HG02571 (cell line): ENCODE measurements around the gene PSME3IP1.
"Not testable (repeated sequence)": the region's sequence is repeated elsewhere in the genome, so short reads cannot be mapped to it uniquely, and the experiment has no call there.

Experiments used
- ATAC-seq: cut with Tn5 transposase; IDR thresholded peaks from one replicate; pipeline ENCODE4 v1.9.1; 2021; ENCODE audit warnings: mild to moderate bottlenecking, moderate library complexity; ENCODE audit not compliant: unreplicated experiment

The PSME3IP1 gene

DNA sequence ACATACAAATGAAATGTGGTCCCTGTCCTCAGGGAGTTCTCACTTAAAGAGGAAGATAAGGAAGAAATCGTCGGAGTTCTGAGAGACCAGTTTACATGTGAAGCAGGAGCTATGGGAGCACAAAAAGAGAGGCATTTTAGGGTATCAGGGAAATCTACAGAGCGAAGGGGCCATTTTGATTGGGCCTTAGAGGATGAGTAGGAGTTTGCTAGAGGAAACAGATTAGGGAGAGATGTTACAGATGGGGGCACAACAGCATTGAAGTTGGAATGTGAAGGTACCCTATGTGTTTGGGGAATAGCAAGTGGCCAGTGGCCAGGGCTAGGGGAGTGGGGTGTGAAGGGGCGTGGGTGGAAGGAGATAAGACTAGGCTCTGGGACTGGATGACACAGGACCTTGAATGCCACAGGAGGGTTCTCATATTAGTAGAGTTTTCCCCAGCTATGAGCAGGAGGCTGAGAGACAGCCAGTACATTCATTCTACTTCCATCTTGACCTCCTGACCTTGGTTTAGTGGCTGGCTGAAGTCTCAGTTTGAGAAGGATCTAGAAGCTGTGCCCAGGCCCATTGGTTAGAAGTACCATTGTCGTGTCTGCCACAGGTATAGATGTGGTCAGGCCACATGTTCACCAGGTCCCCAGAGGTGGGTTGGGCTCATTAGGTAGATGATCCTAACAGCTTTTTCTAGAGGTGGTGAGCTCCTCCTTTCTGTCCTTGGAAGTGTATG, 58.6 kb downstream of the PSME3IP1 start:
- ATAC-seq, result no peak

DNA sequence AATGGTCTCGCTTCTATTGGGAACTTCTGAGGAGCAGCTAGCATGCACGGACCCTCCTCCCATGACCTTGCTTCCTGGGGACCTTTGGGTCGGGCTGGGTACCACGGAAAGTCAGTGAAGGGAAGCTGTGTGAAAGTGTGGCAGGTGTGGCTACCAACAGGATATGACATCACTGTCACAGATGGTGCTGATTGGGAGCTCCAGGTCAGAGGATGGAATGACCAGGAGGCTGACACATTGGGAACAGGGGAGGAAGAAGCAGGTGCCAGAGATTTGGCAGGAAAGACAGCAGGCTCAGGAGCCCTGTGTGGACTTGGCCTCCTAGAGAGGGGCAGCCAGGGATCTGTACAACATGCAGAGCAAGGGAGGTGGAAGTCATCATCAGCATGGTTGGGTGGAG, 59.4 kb downstream of the PSME3IP1 start:
- no peak for ATAC-seq

DNA sequence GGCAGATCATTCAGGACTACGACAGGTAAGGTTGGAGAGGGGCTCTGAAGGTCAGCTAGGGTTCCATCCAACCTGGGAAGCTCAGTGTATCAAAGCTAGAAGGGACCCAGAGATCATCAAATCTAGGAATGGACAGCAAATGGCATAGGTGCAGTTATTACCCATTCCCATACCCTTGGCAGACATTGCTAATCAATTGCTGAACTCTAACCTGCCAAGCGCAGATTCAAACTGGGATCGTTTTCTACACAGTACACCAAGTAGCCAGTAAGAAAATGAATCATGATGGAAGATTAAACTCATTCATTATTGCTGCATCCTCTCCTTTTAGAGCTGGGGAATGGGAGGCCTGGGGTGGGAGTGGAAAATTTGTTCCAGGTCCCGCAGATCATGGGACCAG, 59.9 kb downstream of the PSME3IP1 start:
- ATAC-seq, result no peak

DNA sequence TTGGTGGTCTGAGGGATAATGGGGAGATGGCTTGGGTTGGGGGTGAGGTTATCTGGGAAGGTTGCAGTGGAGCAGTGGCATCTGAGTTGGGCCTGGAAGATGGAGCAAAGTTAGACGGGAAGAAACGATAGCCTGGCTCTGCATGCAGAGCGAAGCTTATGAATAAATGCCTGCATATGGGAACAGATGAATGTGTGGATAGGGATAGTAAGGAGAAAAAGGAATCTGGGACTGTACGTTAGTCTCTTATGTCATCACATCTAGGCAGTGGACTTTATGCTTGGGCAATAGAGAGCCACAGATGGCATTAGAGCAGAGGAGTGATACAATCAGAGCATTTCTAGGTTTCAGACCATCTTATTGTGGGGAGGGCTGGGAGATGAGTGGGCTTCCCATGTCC, 60.5 kb downstream of the PSME3IP1 start:
- ATAC-seq, result no peak

DNA sequence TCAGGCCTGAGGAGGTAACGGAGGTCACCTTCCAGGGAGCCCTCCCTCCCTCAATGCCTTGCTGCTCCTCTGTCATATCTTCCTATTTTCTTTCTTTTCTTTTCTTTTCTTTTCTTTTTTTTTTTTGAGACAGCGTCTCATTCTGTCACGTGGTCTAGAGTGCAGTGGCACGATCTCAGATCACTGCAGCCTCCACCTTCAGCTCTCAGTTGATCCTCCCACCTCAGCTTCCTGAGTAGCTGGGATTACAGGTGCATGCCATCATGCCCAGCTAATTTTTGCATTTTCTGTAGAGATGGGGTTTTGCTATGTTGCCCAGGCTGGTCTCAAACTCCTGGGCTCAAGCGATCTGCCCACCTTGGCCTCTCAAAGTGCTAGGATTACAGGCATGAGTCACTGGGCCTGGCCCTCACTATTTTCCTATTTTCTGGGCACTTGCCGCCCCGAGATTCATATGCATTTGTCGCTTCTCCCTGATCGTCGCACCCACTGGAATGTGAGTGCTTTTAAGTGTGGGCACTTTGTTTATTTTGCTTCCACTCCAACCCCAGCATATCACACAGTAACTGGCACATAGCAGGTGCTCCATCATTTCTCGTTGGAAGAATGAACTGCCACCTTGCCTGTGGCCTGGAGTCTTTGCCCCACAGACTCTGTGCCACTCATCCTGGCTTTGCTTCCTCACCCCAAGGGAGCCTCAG, 61.7 kb downstream of the PSME3IP1 start:
- ATAC-seq, result no peak

DNA sequence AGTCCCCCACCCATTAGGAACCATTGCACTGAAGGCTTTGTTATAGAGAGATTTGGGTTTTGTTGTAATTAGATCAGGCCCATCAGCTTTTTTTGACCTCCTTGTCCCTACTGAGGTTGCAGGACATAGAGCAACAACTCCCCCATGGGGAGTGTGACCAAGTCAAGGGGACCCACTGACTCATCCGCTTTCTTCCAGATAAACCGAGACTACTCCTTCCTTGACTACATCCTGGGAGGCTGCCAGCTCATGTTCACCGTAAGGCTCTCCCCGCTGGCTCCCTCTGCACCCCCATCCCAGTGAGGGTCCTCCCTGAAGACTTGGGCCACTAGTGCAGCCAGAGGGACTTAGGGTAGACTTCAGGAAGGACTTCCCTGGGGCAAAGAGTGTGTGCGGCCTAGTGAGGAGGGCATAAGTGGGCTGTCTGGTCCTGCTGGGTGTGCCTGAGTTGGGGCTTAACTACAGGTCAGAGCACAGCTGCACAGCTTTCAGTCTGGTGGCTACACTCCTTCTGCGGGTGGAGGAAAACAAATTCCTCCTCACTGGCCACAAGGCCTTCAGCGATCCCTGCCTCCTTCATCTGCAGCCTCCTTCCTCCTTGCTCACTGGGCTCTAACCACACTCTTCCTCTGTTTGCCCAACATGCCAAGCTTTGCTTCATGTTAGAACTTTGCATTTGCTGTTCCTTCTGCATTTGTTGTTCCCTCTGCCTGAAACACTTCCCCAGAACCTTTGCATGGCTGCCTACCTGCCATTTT, 62.4 kb downstream of the PSME3IP1 start:
- no peak for ATAC-seq

DNA sequence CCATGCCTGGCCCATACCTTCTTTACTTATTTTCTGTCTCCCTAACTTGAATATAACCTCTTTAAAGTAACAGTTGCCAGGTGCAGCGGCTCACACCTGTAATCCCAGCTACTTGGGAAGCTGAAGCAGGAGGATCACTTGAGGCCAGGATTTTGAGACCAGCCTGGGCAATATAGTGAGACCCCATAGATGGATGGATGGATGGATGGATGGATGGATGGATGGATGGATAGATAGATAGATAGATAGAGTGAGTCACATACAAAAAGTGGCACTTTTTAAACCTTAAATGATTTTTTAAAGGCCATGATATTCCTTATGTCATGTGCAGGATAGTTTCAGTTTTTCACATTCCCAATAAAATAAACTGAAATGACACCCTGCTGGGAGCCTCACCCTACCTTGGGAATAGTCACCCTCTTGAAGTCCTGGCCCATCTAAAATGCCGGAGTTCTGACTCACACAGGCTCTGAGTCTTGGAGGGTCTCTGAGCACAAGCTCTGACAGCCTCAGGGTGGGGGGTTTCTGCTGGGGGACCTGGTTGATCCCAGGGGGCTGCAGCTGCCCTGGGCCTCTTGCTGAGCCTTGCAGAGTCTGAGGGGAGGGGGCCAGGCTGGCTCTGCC, 67.3 kb downstream of the PSME3IP1 start:
- no peak for ATAC-seq

DNA sequence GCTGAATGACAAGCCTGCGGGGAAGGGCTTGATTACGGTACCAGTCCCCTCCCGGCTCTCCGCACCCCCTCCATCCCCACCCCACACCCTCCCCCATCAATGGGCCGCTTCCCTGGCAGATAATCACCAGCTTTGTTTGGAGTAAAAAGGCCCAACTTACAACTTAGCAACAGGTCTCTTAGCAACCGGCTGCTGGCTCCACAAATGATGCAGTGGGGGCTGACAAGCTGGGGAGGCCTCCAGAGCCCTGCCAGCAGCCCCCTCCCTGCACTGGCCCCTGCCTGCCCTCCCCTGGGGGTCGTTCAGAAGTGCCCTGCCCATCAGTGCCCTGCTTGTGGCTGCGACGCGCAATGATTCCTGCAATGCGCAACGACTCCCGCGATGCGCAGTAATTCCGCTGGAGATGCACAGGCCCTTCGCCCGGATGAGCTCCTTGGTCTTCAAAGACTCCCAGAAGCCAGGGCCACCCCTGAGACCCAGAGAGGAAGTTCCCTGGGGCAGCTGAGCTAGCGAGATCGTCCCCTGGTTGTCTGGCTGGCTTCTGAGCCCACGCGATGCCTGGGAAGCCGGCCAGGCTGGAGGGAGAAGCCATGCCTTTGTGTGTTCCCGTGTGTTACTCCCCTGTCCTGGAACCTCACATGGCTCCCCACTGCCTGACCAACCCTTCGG, 70.2 kb downstream of the PSME3IP1 start:
- no peak for ATAC-seq

DNA sequence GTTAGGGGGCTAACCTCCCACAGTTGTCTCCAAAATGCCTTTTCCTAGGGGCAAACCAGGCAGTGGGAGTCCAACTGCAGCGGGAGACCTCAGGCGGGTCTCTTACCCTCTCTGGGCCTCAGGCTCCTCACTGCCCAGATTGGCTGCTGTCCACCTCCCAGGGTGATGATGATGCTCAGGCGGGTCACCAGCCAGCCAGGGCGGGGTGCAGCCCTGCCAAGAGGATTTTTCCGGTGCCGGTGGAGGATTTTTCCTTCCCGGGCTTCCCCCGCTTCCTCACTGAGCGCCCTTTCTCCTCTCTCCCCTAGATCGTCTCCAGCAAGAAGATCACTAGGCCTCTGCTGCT, 70.7 kb downstream of the PSME3IP1 start:
- no peak for ATAC-seq

DNA sequence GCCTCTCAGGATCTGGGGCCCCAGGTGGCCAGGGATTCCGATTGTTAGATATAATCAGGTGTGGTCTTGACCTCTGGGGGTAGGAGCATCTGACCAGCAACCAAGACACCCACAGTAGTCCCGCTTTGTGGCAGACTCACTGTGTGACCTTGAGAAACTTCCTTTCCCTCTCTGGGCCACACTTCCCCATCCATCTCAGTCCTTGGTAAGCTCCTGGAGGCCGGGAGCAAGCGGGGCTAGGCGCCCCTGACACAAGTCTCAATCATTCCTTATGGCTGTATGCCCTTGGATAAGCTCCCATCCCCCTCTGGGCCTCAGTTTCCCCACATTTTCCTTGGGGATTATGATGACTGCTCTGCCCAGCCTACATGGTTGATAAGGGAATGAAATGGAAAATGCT, 72.2 kb downstream of the PSME3IP1 start:
- ATAC-seq, result no peak

DNA sequence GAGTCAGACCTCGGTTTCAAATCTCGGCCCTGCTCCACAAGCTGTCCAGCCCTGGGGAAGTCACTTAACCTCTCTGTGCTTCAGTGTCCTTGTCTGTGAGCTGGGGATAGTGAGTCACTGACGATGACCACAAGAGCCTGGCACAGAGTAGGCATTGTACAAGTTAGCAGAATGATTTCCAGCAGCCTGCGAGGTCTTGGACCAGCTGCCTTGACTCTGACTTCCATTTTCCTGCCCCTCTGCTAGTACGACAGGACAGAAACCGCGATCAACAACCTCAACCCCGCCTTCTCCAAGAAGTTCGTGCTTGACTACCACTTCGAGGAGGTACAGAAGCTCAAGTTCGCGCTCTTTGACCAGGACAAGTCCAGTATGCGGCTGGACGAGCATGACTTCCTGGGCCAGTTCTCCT, 72.8 kb downstream of the PSME3IP1 start:
- ATAC-seq, result no peak

DNA sequence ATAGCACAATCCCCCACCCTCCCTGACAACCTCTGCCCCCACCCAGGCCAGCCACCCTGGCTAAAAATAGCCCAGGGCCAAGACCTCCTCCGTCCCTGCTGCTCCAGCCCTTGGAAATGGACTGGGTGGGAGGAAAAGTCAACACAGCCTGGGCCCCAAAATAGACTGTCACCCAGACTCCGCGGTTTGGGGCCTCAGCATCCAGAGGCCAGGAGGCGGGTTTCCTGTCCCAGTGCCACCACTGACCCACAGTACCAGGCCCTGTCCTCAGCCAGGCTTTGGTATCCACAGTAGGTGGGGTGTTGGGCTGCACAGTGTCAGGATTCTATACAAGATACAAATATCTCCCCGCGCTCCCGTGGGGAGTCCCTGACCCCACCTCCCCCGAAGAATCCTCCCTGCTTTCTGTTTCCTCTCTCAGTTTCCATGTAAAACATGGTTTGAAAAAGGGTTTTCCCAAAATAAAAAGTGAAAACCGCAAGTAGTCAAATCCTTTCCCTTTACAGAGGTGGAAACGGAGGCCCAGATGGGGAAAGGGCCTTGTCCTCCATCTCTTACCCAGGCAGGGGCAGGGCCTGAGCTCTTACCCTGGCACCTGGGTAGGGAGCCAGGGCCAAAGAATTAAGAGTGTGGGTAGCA, 73.3 kb downstream of the PSME3IP1 start:
- no peak for ATAC-seq

DNA sequence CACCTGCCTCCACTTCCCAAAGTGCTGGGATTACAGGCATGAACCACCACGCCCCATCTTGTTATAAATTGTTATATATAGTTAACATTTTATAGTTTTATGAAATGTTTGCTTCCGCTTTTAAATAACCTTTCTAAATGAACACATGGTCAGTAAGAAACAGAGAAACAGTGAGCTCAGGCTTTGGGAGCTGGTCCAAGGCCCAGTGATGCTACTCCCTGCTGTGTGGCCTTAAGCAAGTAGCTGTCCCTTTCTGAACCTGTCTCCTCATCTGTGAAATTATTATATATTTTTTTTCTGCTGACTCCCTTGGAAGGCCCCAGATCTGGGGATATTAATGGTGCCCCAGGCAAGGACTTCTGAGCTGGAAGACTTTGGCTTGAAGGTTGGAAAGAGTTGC, 74.4 kb downstream of the PSME3IP1 start:
- no peak for ATAC-seq

DNA sequence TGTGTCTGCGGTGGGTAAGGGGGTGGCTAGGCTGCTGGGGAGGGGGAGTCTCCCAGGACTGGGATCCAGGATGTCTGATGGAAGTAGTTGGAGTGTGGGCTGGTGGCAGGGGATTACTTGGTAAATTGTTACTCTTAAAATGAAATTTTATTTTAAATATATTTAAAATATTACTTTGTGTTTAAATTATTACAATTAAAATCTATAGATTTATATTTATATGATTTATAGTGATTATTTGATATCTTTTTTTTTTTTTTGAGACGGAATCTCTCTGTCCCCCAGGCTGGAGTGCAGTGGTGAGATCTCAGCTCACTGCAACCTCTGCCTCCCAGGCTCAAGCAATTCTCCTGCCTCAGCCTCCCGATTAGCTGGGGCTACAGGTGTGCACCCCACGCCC, 74.9 kb downstream of the PSME3IP1 start:
- ATAC-seq, result no peak

DNA sequence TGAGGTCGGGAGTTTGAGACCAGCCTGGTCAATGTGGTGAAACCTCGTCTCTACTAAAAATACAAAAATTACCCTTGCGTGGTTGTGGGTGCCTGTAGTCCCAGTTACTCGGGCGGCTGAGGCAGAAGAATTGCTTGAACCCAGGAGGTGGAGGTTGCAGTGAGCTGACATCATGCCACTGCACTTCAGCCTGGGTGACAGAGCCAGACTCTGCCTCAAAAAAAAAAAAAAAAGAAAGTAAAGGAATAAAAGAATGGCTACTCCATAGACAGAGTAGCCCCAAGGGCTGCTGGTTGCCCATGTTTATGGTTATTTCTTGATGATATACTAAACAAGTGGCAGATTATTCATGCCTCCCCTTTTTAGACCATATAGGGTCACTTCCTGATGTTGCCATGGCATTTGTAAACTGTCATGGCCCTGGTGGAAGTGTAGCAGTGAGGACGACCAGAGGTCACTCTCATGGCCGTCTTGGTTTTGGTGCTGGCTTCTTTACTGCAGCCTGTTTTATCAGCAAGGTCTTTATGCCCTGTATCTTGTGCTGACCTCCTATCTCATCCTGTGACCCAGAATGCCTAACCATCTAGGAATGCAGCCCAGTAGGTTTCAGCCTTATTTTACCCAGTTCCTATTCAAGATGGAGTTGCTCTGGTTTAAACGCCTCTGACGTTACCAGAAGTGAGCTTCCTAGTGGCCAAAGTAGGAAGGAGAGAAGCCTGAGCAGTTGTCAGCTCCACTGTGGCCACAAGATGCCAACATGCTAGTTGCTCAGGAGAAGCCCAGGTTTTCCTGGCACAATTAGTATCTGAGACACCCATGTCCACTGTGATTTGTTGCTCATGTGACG, 76.4 kb downstream of the PSME3IP1 start:
- ATAC-seq, result not testable (repeated sequence)

DNA sequence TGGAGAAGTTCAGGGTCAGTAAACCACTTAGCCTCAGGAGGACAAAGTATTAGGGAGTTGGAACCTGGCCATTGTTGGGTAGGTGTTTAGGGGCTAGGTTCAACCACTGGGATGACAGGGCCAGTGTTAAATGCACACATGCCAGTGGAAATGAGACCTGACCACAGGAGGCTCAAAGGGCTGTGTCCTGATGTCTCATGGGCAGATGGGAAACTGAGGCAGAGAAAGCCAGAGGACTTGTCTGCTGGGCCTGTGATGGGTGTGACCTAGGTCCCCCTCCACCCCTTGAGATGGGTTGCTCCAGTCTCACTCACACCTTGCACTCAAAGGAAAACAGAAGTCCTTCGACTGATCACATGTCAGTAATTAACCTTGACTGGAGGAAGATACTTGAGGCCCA, 77.4 kb downstream of the PSME3IP1 start:
- ATAC-seq, result no peak

DNA sequence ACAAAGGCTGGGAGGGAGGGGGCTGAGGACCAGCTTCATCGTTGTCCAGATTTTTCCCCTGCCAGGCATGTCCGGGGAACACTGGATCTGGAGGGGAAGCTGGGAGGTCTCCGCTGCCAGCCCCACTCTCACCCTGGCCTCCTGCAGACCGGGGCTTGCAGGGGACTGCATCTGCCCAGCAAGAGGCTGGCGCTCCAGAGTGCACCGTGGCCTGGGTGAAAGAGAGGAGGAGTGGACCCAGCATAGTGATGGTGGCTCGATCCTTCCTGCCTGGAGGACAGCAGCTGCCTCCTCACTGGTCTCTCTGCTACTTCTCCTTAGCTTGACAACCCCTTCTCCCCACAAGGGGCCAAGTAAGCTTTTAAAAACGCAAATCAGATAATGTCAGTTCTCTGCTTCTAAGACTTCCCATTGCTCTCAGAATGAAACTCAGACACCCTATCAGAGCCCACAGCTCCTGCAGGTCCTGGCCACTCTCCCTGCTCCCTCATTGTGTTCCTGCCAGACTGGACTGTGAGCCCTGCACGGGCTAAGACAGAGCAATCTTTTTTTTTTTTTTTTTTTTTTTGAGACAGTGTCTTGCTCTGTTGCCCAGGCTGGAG, 78.4 kb downstream of the PSME3IP1 start:
- no peak for ATAC-seq

DNA sequence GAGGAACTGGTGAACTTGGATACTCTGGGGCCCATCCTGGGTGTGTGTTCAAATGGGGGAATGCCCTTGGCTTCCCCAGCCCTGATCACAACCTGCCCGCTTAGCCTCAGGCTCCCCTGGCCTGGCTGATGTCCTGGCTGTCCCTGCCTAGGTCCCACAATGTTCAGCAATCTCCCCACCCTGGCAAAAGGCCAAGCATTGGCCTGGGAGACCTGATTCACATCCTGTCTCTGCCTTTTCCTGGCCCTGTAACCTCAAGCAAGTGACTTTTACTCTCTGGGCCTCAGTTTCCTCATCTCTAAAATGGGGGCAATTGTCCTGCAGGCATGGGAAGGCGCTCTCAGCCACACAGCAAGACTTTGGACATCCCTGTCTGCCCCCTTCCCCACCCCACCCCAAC, 79.1 kb downstream of the PSME3IP1 start:
- no peak for ATAC-seq

DNA sequence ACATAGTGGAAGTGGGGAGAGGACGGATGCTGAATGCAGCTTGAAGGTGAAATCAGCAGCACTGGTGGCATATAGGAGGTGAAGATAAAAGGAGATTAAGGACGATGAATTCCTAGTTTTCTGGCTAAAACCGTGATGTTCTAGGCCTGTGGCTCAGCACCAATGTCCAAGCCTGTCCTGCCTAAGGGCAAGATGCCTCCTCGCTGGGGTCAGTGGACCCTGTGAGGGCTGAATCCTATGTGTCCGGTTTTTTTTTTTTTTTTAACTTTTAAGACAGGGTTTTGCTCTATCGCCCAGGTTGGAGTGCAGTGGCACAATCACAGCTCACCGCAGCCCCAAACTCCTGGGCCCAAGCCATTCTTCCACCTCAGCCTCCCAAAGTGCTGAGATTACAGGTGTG, 80.7 kb downstream of the PSME3IP1 start:
- no peak for ATAC-seq
